CD4-positive, alpha-beta memory T cell (primary cell): ENCODE data around the gene THBS3. TPM values are rescaled to one million over a fixed set of nuclear protein-coding genes. Genes with fewer than 3 reads are reported as not detected.

Source experiments
- CTCF ChIA-PET: fragments of 350-600 bp; sonication (Branson Sonifier 250); formaldehyde crosslinking; loops from one replicate; lab custom pipeline; 2021; ENCODE audit warnings: inconsistent platforms; ENCODE audit not compliant: partially characterized antibody; lab: Charles Lee
- POLR2A ChIA-PET: fragments of 350-600 bp; sonication (Branson Sonifier 250); formaldehyde crosslinking; loops from one replicate; lab custom pipeline; 2021; ENCODE audit not compliant: partially characterized antibody; lab: Charles Lee
- DNase-seq, 5 donors: peaks; one replicate each; pipeline versions ENCODE4 v3.0.0 to v3.0.0-alpha.2; 2020 to 2022; ENCODE audit warnings: mixed read lengths in 1 of 5
- H3K27ac ChIP-seq: one replicate; pipeline ENCODE4 v1.7.0; 2013; ENCODE audit warnings: low read depth, low read length
- H3K27me3 ChIP-seq: 2 replicates; pipeline ENCODE4 v1.7.0; 2013; ENCODE audit warnings: mild to moderate bottlenecking, low read length, moderate library complexity; ENCODE audit not compliant: insufficient read depth
- H3K36me3 ChIP-seq: 2 replicates; pipeline ENCODE4 v1.7.0; 2013; ENCODE audit warnings: mild to moderate bottlenecking, low read length, moderate library complexity; ENCODE audit not compliant: insufficient read depth
- H3K4me1 ChIP-seq: 2 replicates; pipeline ENCODE4 v1.7.0; 2013; ENCODE audit warnings: mild to moderate bottlenecking, low read length, moderate library complexity; ENCODE audit not compliant: insufficient read depth
- H3K4me3 ChIP-seq, 2 donors: one replicate each; pipeline ENCODE4 v1.7.0; 2013; ENCODE audit warnings: low read length in 2 of 2, mild to moderate bottlenecking in 1 of 2
- H3K9me3 ChIP-seq, 2 donors: one replicate each; pipeline ENCODE4 v1.7.0; 2013; ENCODE audit warnings: low read length in 2 of 2, control low read depth in 1 of 2; ENCODE audit not compliant: control insufficient read depth in 1 of 2
- H3K27ac Mint-ChIP-seq, 7 donors: one replicate each; pipeline ENCODE4 v1.8.0; 2020 to 2021; ENCODE audit warnings: mixed read lengths in 7 of 7, mild to moderate bottlenecking in 6 of 7, inconsistent platforms in 3 of 7, moderate library complexity in 3 of 7
- H3K27me3 Mint-ChIP-seq, 2 donors: one replicate each; pipeline ENCODE4 v1.8.0; 2020 to 2021; ENCODE audit warnings: mixed read lengths in 2 of 2
- H3K36me3 Mint-ChIP-seq, 2 donors: one replicate each; pipeline ENCODE4 v1.8.0; 2020 to 2021; ENCODE audit warnings: mixed read lengths in 2 of 2, inconsistent platforms in 1 of 2, mild to moderate bottlenecking in 1 of 2
- H3K4me1 Mint-ChIP-seq, 4 donors: one replicate each; pipeline ENCODE4 v1.8.0; 2020 to 2021; ENCODE audit warnings: mixed read lengths in 4 of 4, mild to moderate bottlenecking in 1 of 4
- H3K4me3 Mint-ChIP-seq, 8 donors: one replicate each; pipeline ENCODE4 v1.8.0; 2020 to 2021; ENCODE audit warnings: mixed read lengths in 8 of 8, mild to moderate bottlenecking in 7 of 8, moderate library complexity in 6 of 8, inconsistent platforms in 3 of 8
- H3K9me3 Mint-ChIP-seq, 8 donors: one replicate each; pipeline ENCODE4 v1.8.0; 2020 to 2021; ENCODE audit warnings: mixed read lengths in 8 of 8, mild to moderate bottlenecking in 5 of 8, inconsistent platforms in 3 of 8, moderate library complexity in 1 of 8
- intact Hi-C: fragments of 100-400 bp; cut with micrococcal nuclease; formaldehyde crosslinking; loops from one replicate; pipeline ENCODE4 v1.15.1; 2023
- polyA plus RNA-seq, 2 donors: library from polyadenylated mRNA; unstranded; fragments of 300-500 nt; fragmentation: Illumina TruSeq; gene quantifications; one replicate each; pipeline ENCODE4 v1.2.3, GENCODE V29; 2021
- total RNA-seq, 2 experiments: library from RNA; stranded (reverse); gene quantifications; one replicate each; pipeline ENCODE4 v1.2.3, GENCODE V29; 2021

Gene THBS3
- total and polyA plus RNA-seq, 4 experiments from 2014 or later = 6.1 to 33.5 (median 18.8) TPM

DNA sequence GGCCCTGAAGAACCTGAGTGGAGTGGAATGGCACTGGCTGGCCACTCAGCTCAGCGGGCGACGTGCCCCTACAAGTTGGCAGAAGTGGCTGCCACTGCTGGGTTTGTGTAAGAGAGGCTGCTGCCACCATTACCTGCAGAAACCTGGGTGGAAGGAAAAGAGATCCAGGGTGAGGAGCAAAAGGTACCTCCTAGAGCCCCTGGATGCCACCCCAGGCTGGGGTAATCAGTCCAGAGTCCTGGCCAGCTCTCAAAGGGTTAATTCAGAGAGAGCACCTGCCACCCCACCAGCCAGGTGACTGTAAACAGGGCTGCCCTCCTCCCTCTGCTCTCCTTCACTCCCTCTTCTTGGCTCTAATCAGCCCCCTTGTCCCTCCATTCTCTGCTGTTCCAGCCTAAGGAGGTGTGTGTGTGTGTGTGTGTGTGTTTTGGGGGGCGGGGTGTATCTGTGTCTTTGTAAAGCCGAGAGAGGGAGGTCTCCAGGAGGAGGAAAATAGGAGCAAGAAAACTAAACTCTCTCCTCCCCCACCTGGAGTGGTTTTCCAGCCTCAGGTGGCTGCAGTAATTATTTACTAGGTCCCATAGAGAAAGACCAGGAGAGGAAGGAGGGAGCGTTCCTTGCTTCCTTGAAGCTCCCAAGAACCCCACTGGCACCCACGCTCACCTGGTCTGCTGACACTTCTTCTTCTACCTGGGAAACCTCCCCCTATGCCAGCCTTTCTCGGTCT is 21.5 kb downstream of the THBS3 start:
- peak in 1 of 5 donors; percentile 2 for DNase-seq
- peaks cover 4 to 13% (median 5%) of the 10 kb centered on the region in 4 donors for H3K4me1 Mint-ChIP-seq
- Histone ChIP-seq H3K36me3 (no peaks in the 10 kb centered on the region), H3K27ac (no peak overlapping the region), H3K4me1 (no peaks in the 10 kb centered on the region), H3K4me3 (no peak overlapping the region), H3K9me3 (no peaks in the 10 kb centered on the region), H3K27me3 (no peaks in the 10 kb centered on the region)
- H3K4me3 Mint-ChIP-seq = no peak overlapping the region
- H3K9me3 Mint-ChIP-seq = no peaks in the 10 kb centered on the region
- H3K27me3 Mint-ChIP-seq = no peaks in the 10 kb centered on the region
- H3K27ac Mint-ChIP-seq = peak overlapping the region in 1 of 7 donors; percentile 48
- intact Hi-C loops = no loop called here
- ChIA-PET POLR2A (interaction anchor here (0.6 to 0.8 kb wide), 3 partner anchors 9 to 122 kb away, joined by 3 read pairs; no protein-coding TSS in a partner anchor), CTCF (interaction anchor here (0.6 kb wide), 1 partner anchor 13 kb away, joined by 3 read pairs; the partner anchor contains the start of gene KRTCAP2)
- H3K36me3 Mint-ChIP-seq = peaks cover 4 to 19% of the 10 kb centered on the region in 2 donors

DNA sequence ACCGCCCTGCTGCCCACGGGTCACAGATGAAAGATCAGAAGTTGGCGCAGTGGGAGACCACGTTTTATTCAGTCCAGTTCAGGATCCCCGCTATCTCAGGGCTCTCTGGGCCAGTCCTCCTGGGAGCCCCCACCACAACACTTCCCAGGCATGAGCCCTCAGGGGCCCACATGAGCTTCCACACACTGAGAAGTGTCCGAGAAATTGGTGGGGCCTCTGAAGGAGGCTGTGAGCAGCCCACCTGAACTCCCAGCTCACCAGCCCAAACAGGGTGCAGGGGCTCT is 22.0 kb downstream of the THBS3 start:
- Histone ChIP-seq H3K4me3 (no peak overlapping the region), H3K27me3 (no peaks in the 10 kb centered on the region), H3K4me1 (no peaks in the 10 kb centered on the region), H3K27ac (no peak overlapping the region), H3K9me3 (no peaks in the 10 kb centered on the region), H3K36me3 (no peaks in the 10 kb centered on the region)
- Mint-ChIP-seq H3K27ac (peak overlapping the region in 2 of 7 donors; percentile 9 to 29), H3K9me3 (no peaks in the 10 kb centered on the region), H3K4me1 (peaks cover 4 to 13% (median 5%) of the 10 kb centered on the region in 4 donors), H3K27me3 (no peaks in the 10 kb centered on the region), H3K36me3 (peaks cover 4 to 20% of the 10 kb centered on the region in 2 donors), H3K4me3 (no peak overlapping the region)
- DNase-seq = peak in 1 of 5 donors; percentile 3
- ChIA-PET CTCF (interaction anchor here (0.6 to 2.4 kb wide), 2 partner anchors 8 to 13 kb away, joined by 3 to 14 read pairs; partner anchors contain the start of gene KRTCAP2), POLR2A (interaction anchor here (0.6 to 0.8 kb wide), 2 partner anchors 8 to 94 kb away, joined by 3 read pairs; no protein-coding TSS in a partner anchor)
- intact Hi-C loops = no loop called here

DNA sequence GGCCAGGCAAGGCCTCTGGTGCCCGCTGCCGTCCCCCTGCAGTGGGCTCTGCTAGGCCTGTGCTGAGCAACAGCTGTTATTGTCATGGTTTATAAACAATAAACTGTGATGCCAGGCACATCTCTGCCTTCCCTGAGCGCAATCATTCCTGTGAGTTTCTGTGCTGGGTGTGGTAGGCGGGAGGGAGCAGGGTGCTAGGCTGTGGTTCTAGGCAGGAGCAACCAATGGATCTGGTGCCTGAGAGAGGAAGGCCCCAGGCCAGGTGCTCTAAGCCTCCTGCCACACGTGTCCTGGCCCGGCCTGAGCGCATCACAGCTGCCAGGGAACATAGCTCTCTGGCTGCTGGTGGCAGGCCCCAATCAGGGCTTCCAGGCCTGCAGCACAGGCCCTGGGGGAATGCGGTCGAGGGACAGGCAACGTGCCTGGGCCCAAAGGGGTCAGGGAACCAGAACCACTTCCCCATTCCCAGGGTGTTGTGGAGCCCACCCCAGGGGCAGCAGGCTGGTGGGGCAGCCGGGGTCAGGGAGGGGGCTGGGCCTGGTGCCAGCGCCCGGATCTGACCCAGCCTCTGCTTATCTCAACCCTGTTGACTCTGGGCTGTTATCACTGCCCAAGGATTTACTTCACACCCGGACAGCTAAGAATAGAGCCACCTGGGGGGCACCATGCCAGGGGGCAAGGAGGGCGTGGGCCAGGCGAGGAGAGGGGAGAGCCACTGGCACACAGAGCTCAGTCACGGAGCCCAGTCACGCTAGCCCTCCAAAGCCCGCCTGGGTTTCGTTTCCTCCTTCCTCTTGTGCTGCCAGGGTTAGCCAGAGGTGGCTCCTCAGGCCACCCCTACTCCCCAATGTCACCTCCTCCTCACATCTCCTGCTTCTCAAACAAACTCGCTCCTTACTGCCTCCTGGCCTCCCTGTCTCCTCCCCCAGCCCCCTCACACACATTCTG is 22.6 kb downstream of the THBS3 start:
- peak overlapping the region in 2 of 7 donors; percentile 9 to 29 for H3K27ac Mint-ChIP-seq
- peak in 1 of 5 donors; percentile 38 for DNase-seq

DNA sequence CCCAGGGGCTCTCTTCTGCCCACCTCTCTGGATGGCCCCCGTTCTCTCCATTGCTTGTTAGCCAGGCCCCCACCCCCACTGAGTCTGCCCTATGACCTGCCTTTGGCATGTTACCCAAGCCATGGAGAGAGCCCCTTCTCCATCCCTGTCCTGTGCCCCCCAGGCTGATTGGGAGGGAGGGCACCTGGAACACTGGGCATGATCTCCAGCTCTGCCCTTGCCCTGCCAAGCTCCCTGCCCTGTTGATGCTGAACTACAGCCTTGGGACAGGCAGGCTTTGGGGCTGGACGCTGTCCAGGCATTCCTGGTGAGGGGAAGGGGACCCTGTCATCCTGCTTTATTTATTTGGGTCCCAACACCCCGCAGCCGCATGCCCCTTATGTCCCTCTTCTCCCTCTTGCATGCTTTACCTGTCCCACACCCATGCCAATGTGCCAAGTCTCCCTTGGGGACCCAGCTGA is 23.3 kb downstream of the THBS3 start:
- H3K36me3 Mint-ChIP-seq = peaks cover 4 to 28% of the 10 kb centered on the region in 2 donors
- intact Hi-C loops = no loop called here
- Histone ChIP-seq H3K27ac (no peak overlapping the region), H3K27me3 (no peaks in the 10 kb centered on the region), H3K36me3 (peaks cover 7% of the 10 kb centered on the region), H3K9me3 (no peaks in the 10 kb centered on the region), H3K4me1 (no peaks in the 10 kb centered on the region), H3K4me3 (no peak overlapping the region)
- POLR2A ChIA-PET = no interaction called here
- peak in 1 of 5 donors; percentile 7 for DNase-seq
- peaks cover 4 to 13% (median 5%) of the 10 kb centered on the region in 4 donors for H3K4me1 Mint-ChIP-seq
- H3K27me3 Mint-ChIP-seq = no peaks in the 10 kb centered on the region
- no peak overlapping the region for H3K27ac Mint-ChIP-seq
- H3K9me3 Mint-ChIP-seq = no peaks in the 10 kb centered on the region
- no peak overlapping the region for H3K4me3 Mint-ChIP-seq
- CTCF ChIA-PET = interaction anchor here (2.4 kb wide), 1 partner anchor 10 kb away, joined by 14 read pairs; no protein-coding TSS in a partner anchor

More for the DNA sequence above, 22.6 kb downstream of the THBS3 start:
- Histone ChIP-seq H3K9me3 (no peaks in the 10 kb centered on the region), H3K27ac (no peak overlapping the region), H3K4me1 (no peaks in the 10 kb centered on the region), H3K36me3 (no peaks in the 10 kb centered on the region), H3K4me3 (no peak overlapping the region), H3K27me3 (no peaks in the 10 kb centered on the region)
- Mint-ChIP-seq H3K9me3 (no peaks in the 10 kb centered on the region), H3K4me3 (no peak overlapping the region), H3K27me3 (no peaks in the 10 kb centered on the region), H3K36me3 (peaks cover 4 to 20% of the 10 kb centered on the region in 2 donors), H3K4me1 (peaks cover 4 to 13% (median 5%) of the 10 kb centered on the region in 4 donors)
- intact Hi-C loops = no loop called here
- ChIA-PET POLR2A (no interaction called here), CTCF (interaction anchor here (2.4 kb wide), 1 partner anchor 9 kb away, joined by 14 read pairs; no protein-coding TSS in a partner anchor)

DNA sequence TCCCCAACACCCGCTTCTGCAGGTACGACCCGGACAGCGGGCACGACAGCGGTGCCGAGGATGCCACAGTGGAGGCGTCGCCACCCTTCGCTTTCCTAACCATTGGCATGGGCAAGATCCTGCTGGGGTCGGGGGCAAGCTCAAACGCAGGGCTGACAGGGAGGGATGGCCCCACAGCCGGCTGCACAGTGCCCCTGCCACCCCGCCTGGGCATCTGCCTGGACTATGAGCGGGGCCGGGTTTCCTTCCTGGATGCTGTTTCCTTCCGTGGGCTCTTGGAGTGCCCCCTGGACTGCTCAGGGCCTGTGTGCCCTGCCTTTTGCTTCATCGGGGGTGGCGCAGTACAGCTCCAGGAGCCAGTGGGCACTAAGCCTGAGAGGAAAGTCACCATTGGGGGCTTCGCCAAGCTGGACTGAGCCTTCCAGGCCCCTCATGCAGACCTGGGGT is 23.9 kb downstream of the THBS3 start:
- Histone ChIP-seq H3K36me3 (peaks cover 13% of the 10 kb centered on the region), H3K9me3 (no peaks in the 10 kb centered on the region), H3K4me1 (no peaks in the 10 kb centered on the region), H3K4me3 (no peak overlapping the region), H3K27ac (no peak overlapping the region), H3K27me3 (no peaks in the 10 kb centered on the region)
- Mint-ChIP-seq H3K9me3 (no peaks in the 10 kb centered on the region), H3K36me3 (peaks cover 8 to 33% of the 10 kb centered on the region in 2 donors), H3K27me3 (no peaks in the 10 kb centered on the region), H3K4me1 (peaks cover 4 to 13% (median 5%) of the 10 kb centered on the region in 4 donors), H3K4me3 (no peak overlapping the region), H3K27ac (no peak overlapping the region)
- ChIA-PET POLR2A (no interaction called here), CTCF (interaction anchor here (2.4 kb wide), 1 partner anchor 10 kb away, joined by 14 read pairs; no protein-coding TSS in a partner anchor)
- intact Hi-C loops = no loop called here
- DNase-seq = no peak

DNA sequence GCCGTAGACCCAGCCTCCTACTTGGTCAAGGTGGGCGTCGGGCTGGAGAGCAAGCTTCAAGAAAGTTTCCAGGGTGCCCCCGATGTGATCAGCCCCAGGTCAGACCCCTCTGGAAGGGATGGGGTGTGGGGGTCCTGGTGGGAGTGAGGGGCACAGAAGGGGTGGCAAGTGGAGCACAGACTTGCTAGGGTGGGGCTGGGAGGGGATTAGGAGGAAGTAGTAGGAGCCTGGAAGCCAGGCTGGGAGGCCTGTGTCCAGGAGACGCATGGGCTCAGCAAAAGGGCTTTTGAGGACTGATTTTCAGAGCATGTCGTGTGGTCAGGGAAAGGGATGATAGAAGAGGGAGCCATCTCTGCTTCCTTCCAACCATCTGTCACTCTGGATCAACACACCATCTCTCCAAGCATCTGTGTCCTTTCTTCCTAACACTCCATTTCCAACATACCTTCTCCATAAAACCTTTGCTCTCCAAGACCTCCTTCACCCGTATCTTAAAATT is 25.6 kb downstream of the THBS3 start:
- Histone ChIP-seq H3K4me3 (no peak overlapping the region), H3K27ac (no peak overlapping the region), H3K4me1 (peaks cover 2% of the 10 kb centered on the region), H3K36me3 (peaks cover 20% of the 10 kb centered on the region), H3K27me3 (no peaks in the 10 kb centered on the region), H3K9me3 (no peaks in the 10 kb centered on the region)
- Mint-ChIP-seq H3K27ac (peak overlapping the region in 1 of 7 donors; percentile 22), H3K4me3 (no peak overlapping the region), H3K4me1 (peaks cover 0 to 8% (median 2%) of the 10 kb centered on the region in 4 donors), H3K27me3 (no peaks in the 10 kb centered on the region), H3K9me3 (no peaks in the 10 kb centered on the region), H3K36me3 (peaks cover 17 to 36% of the 10 kb centered on the region in 2 donors)
- intact Hi-C loops = no loop called here
- DNase-seq = no peak
- CTCF ChIA-PET = interaction anchor here (1.8 kb wide), 1 partner anchor 11 kb away, joined by 7 read pairs; no protein-coding TSS in a partner anchor
- POLR2A ChIA-PET = no interaction called here
